Sigmoid colon (tissue), 7 donors: Measurements from ENCODE around the gene SPACA7. TPM values are rescaled to one million over a fixed set of nuclear protein-coding genes. Genes with fewer than 3 reads are reported as not detected.
"Not testable (repeated sequence)": the region's sequence is repeated elsewhere in the genome, so short reads cannot be mapped to it uniquely, and the experiment has no call there.

Experiments used
- DNase-seq: peaks from one replicate; pipeline ENCODE4 v3.0.0-alpha.2; 2019
- H3K27ac ChIP-seq, 4 donors: fragments of 200-600 bp; sonication (generic); one replicate each; pipeline ENCODE4 v1.5.1; 2016 to 2019; ENCODE audit warnings: mild to moderate bottlenecking in 1 of 4
- H3K27me3 ChIP-seq, 3 donors: fragments of 200-600 bp; sonication (generic); one replicate each; pipeline ENCODE4 v1.5.1; 2019; ENCODE audit warnings: mild to moderate bottlenecking in 1 of 3
- H3K36me3 ChIP-seq, 4 donors: fragments of 200-600 bp; sonication (generic); one replicate each; pipeline ENCODE4 v1.5.1; 2016 to 2019
- H3K4me1 ChIP-seq, 4 donors: fragments of 200-600 bp; sonication (generic); one replicate each; pipeline ENCODE4 v1.5.1; 2017 to 2019
- H3K4me3 ChIP-seq, 4 donors: fragments of 200-600 bp; sonication (generic); one replicate each; pipeline ENCODE4 v1.5.1; 2017 to 2019; ENCODE audit warnings: mild to moderate bottlenecking in 2 of 4, moderate library complexity in 1 of 4
- H3K9me3 ChIP-seq, 4 donors: fragments of 200-600 bp in 3 of 4; sonication (generic) in 3 of 4; one replicate each; pipeline versions ENCODE4 v1.5.1 to v1.6.1; 2013 to 2019
- CTCF ChIP-seq, 4 experiments: fragments of 450-650 bp in 3 of 4; fragments of 200-600 bp in 1 of 4; IDR thresholded peaks; one replicate each; pipeline ENCODE4 v1.5.1; 2016 to 2019; ENCODE audit warnings: antibody characterized with exemption in 4 of 4, mild to moderate bottlenecking in 3 of 4, moderate library complexity in 2 of 4
- EP300 ChIP-seq, 4 donors: sonication (generic); formaldehyde crosslinking; IDR thresholded peaks; one replicate each; pipeline ENCODE4 v1.6.1; 2017; ENCODE audit warnings: antibody characterized with exemption in 4 of 4
- POLR2A ChIP-seq, 2 donors: fragments of 450-650 bp; IDR thresholded peaks; one replicate each; pipeline ENCODE4 v1.6.1; 2016; ENCODE audit warnings: antibody characterized with exemption in 2 of 2, mild to moderate bottlenecking in 2 of 2, moderate library complexity in 2 of 2
- POLR2AphosphoS5 ChIP-seq, 4 donors: sonication (generic); formaldehyde crosslinking; IDR thresholded peaks; one replicate each; pipeline ENCODE4 v1.6.1; 2017; ENCODE audit warnings: antibody characterized with exemption in 4 of 4
- WGBS, 2 donors: extraction: QIAGEN DNeasy Blood & Tissue Kit; methylation state at CpG; one replicate each; pipeline ENCODE4 v1.1.7; 2013; 5-methylcytosine and 5-hydroxymethylcytosine counted together
- intact Hi-C: fragments of 100-400 bp; cut with DNase I; formaldehyde crosslinking; loops from one replicate; pipeline ENCODE4 v1.15.1; 2023
- polyA plus RNA-seq, 3 donors: library from polyadenylated mRNA; stranded (reverse); fragments of 200-250 nt; gene quantifications; one replicate each; pipeline ENCODE4 v1.2.3, GENCODE V29; 2013
- total RNA-seq, 4 donors: library from RNA; depleted of rRNA; stranded (reverse); fragments of >200 nt; gene quantifications; one replicate each; pipeline ENCODE4 v1.1.0, GENCODE V29; 2016
- donor health status: healthy with polysubstance abuse.
- donor health status: Bipolar disorder and iron deficiency.
- donor health status: healthy.

The SPACA7 gene
- total and polyA plus RNA-seq, 7 donors: not detected

- Histone ChIP-seq H3K36me3 (no peaks in the 10 kb centered on the region), H3K4me3 (no peak overlapping the region), H3K9me3 (no peaks in the 10 kb centered on the region), H3K27ac (no peak overlapping the region), H3K4me1 (no peaks in the 10 kb centered on the region), H3K27me3 (no peaks in the 10 kb centered on the region)
- intact Hi-C loops: loop anchor here (5.0 kb wide), 1 partner anchor 1445 kb away; no protein-coding TSS in a partner anchor
- WGBS, 2 donors: 83 to 85% methylated on average over 9 of the region's 9 CpGs
- DNase-seq: no peak
- TF ChIP-seq POLR2A (IDR thresholded peaks at IDR 0.05) (no peak), POLR2AphosphoS5 (IDR thresholded peaks at IDR 0.05) (no peak), EP300 (IDR thresholded peaks at IDR 0.05) (no peak), CTCF (IDR thresholded peaks at IDR 0.05) (no peak)
Observed at GRCh38 chr13:112397108-112397507, 21.0 kb downstream of the SPACA7 start.

GRCh38 chr13:112398347-112398746 lies 22.2 kb downstream of the SPACA7 start:
- not testable (repeated sequence) for DNase-seq, H3K4me3 ChIP-seq, H3K36me3 ChIP-seq, H3K9me3 ChIP-seq, H3K4me1 ChIP-seq, H3K27ac ChIP-seq, H3K27me3 ChIP-seq
- intact Hi-C loops: loop anchor here (5.0 kb wide), 1 partner anchor 1446 kb away; no protein-coding TSS in a partner anchor
- 80 to 86% methylated on average over 6 of the region's 6 CpGs for WGBS, 2 donors

- H3K27ac ChIP-seq, H3K9me3 ChIP-seq, H3K27me3 ChIP-seq, H3K36me3 ChIP-seq, H3K4me3 ChIP-seq, H3K4me1 ChIP-seq, DNase-seq, intact Hi-C loops: not testable (repeated sequence)
- 70 to 73% methylated on average over 3 of the region's 3 CpGs for WGBS, 2 donors
Observed at GRCh38 chr13:112409828-112410227, 33.7 kb downstream of the SPACA7 start.

- no peak for TF ChIP-seq POLR2A (IDR thresholded peaks at IDR 0.05)
- no peak for TF ChIP-seq CTCF (IDR thresholded peaks at IDR 0.05)
- TF ChIP-seq POLR2AphosphoS5 (IDR thresholded peaks at IDR 0.05): no peak
- no peak for TF ChIP-seq EP300 (IDR thresholded peaks at IDR 0.05)
- WGBS, 2 donors: 73 to 75% methylated on average over 1 of the region's 1 CpG
- no peak overlapping the region for H3K27ac ChIP-seq
Observed at GRCh38 chr13:112416647-112417046, 40.5 kb downstream of the SPACA7 start.

DNA sequence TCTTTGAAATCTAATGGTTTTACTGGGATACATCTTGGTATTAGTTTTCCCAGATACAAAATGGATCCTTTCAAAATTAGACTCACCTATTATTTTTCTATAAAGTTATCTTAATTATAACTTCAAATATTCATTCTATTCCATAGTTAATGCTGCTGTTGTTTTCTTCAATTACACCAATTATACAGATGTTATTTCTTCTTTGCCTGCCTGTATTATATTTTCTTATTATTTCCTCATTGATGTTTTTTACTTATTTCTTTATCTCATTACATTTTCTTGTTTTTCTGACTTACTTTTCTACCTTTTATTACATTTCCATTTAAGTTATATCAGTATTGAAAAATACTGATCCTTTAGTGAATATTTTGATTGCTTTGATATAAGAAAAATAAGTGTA lies 40.9 kb downstream of the SPACA7 start:
- Histone ChIP-seq H3K4me1 (no peaks in the 10 kb centered on the region), H3K9me3 (peaks cover 5 to 43% (median 12%) of the 10 kb centered on the region in 4 donors), H3K4me3 (no peak overlapping the region), H3K36me3 (no peaks in the 10 kb centered on the region), H3K27me3 (no peaks in the 10 kb centered on the region), H3K27ac (no peak overlapping the region)
- intact Hi-C loops: no loop called here
- no peak for DNase-seq
- TF ChIP-seq CTCF (IDR thresholded peaks at IDR 0.05) (no peak), POLR2A (IDR thresholded peaks at IDR 0.05) (no peak), POLR2AphosphoS5 (IDR thresholded peaks at IDR 0.05) (no peak), EP300 (IDR thresholded peaks at IDR 0.05) (no peak)

More at GRCh38 chr13:112416647-112417046, 40.5 kb downstream of the SPACA7 start:
- Histone ChIP-seq H3K9me3 (peaks cover 5 to 41% (median 12%) of the 10 kb centered on the region in 4 donors), H3K4me3 (no peak overlapping the region), H3K27me3 (no peaks in the 10 kb centered on the region), H3K36me3 (no peaks in the 10 kb centered on the region), H3K4me1 (no peaks in the 10 kb centered on the region)
- intact Hi-C loops: no loop called here
- no peak for DNase-seq

DNA sequence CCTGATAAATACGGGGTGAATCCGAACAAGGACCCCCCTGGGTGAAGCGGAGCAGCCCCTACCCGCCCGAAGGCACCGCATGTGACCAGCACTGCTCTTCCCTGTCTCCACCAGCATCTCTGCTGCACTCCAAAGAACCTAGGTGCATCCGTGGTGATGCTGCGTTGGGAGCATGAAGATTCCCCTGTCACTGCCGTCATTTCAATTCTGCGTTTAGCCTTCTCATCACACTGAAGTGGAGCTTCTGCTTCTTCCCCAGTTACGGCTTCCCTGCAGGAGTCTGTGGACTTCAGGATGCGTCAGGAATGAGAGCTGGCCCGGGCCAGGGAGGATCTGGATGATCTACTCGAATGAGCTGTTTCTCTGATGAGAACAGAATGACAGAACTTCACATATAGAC lies 47.9 kb downstream of the SPACA7 start:
- no peaks in the 10 kb centered on the region for H3K4me1 ChIP-seq
- H3K9me3 ChIP-seq: peaks cover 0 to 24% (median 19%) of the 10 kb centered on the region in 4 donors
- DNase-seq: no peak
- 86 to 87% methylated on average over 14 of the region's 14 CpGs for WGBS, 2 donors
- H3K4me3 ChIP-seq: no peak overlapping the region
- no peak for TF ChIP-seq CTCF (IDR thresholded peaks at IDR 0.05)
- no peak for TF ChIP-seq EP300 (IDR thresholded peaks at IDR 0.05)
- TF ChIP-seq POLR2AphosphoS5 (IDR thresholded peaks at IDR 0.05): no peak
- TF ChIP-seq POLR2A (IDR thresholded peaks at IDR 0.05): no peak
- H3K27ac ChIP-seq: no peak overlapping the region
- no peaks in the 10 kb centered on the region for H3K36me3 ChIP-seq
- intact Hi-C loops: no loop called here
- no peaks in the 10 kb centered on the region for H3K27me3 ChIP-seq
